Measurements from ENCODE around the gene GRM8.

The GRM8 gene

GRCh38 chr7:126656165-126656564 is 596.6 kb downstream of the GRM8 start:
- DNase-seq, result no peak

- no peak for DNase-seq
These were observed 615.2 kb downstream of the GRM8 start for GRCh38 chr7:126637538-126637937.

GRCh38 chr7:126635545-126635944 is 617.2 kb downstream of the GRM8 start:
- DNase-seq, result no peak

GRCh38 chr7:126608339-126608776 is 644.4 kb downstream of the GRM8 start:
- no peak for DNase-seq

- DNase-seq, result no peak
These were observed 646.4 kb downstream of the GRM8 start for GRCh38 chr7:126606331-126606730.

- DNase-seq, result no peak
These were observed 647.2 kb downstream of the GRM8 start for GRCh38 chr7:126605553-126605952.

GRCh38 chr7:126605056-126605455 is 647.7 kb downstream of the GRM8 start:
- no peak for DNase-seq

GRCh38 chr7:126589068-126589684 is 663.6 kb downstream of the GRM8 start:
- DNase-seq, result no peak

- no peak for DNase-seq
These were observed 674.4 kb downstream of the GRM8 start for GRCh38 chr7:126578338-126578737.

- no peak for DNase-seq
These were observed 678.2 kb downstream of the GRM8 start for GRCh38 chr7:126574276-126575250.

- DNase-seq, result no peak
These were observed 681.9 kb downstream of the GRM8 start for GRCh38 chr7:126570845-126571244.

GRCh38 chr7:126569402-126569801 is 683.3 kb downstream of the GRM8 start:
- DNase-seq, result no peak

GRCh38 chr7:126557271-126557670 is 695.5 kb downstream of the GRM8 start:
- no peak for DNase-seq

- DNase-seq, result no peak
These were observed 711.3 kb downstream of the GRM8 start for GRCh38 chr7:126541406-126541805.

- DNase-seq, result no peak
These were observed 717.6 kb downstream of the GRM8 start for GRCh38 chr7:126535176-126535575.

GRCh38 chr7:126533715-126534114 is 719.0 kb downstream of the GRM8 start:
- DNase-seq, result no peak

GRCh38 chr7:126529833-126530232 is 722.9 kb downstream of the GRM8 start:
- no peak for DNase-seq

GRCh38 chr7:126529254-126529653 is 723.5 kb downstream of the GRM8 start:
- no peak for DNase-seq

GRCh38 chr7:126525906-126526305 is 726.8 kb downstream of the GRM8 start:
- no peak for DNase-seq

GRCh38 chr7:126524967-126525366 is 727.8 kb downstream of the GRM8 start:
- no peak for DNase-seq

GRCh38 chr7:126511046-126511445 is 741.7 kb downstream of the GRM8 start:
- DNase-seq, result no peak

GRCh38 chr7:126501617-126502016 is 751.1 kb downstream of the GRM8 start:
- no peak for DNase-seq

- DNase-seq, result no peak
These were observed 753.3 kb downstream of the GRM8 start for GRCh38 chr7:126499481-126499880.

- no peak for DNase-seq
These were observed 757.0 kb downstream of the GRM8 start for GRCh38 chr7:126495733-126496132.

All from cortex of kidney (tissue), 1 donor.